Smooth muscle cell (in vitro differentiated cells): ENCODE results near the gene REN. TPM values are rescaled to one million over a fixed set of nuclear protein-coding genes. Genes with fewer than 3 reads are reported as not detected.

ENCODE experiments used
- DNase-seq: peaks from one replicate; lab custom pipeline; 2025; ENCODE audit not compliant: unreplicated experiment; lab: John Stamatoyannopoulos, UW
- H2AFZ ChIP-seq: fragments of 200-600 bp; sonication (generic); 2 replicates; pipeline ENCODE4 v1.6.0; 2016; ENCODE audit warnings: antibody characterized with exemption, low read depth, mild to moderate bottlenecking
- H3F3A ChIP-seq: fragments of 200-600 bp; sonication (generic); 2 replicates; pipeline ENCODE4 v1.6.0; 2017; ENCODE audit warnings: antibody characterized with exemption, low read depth
- H3K27ac ChIP-seq: fragments of 200-600 bp; sonication (generic); 2 replicates; pipeline ENCODE4 v1.5.1; 2016; ENCODE audit warnings: low read depth, mild to moderate bottlenecking
- H3K27me3 ChIP-seq: fragments of 200-600 bp; sonication (generic); 2 replicates; pipeline ENCODE4 v1.6.1; 2016; ENCODE audit warnings: low read depth, mild to moderate bottlenecking
- H3K36me3 ChIP-seq: fragments of 200-600 bp; sonication (generic); 2 replicates; pipeline ENCODE4 v1.5.1; 2016; ENCODE audit warnings: low read depth
- H3K4me1 ChIP-seq: fragments of 200-600 bp; sonication (generic); 2 replicates; pipeline ENCODE4 v1.5.1; 2016; ENCODE audit warnings: low read depth
- H3K4me2 ChIP-seq: fragments of 200-600 bp; sonication (generic); 2 replicates; pipeline ENCODE4 v1.6.0; 2016; ENCODE audit warnings: mild to moderate bottlenecking
- H3K4me3 ChIP-seq: fragments of 200-600 bp; sonication (generic); 2 replicates; pipeline ENCODE4 v1.5.1; 2016; ENCODE audit warnings: mild to moderate bottlenecking
- H3K79me2 ChIP-seq: fragments of 200-600 bp; sonication (generic); 2 replicates; pipeline ENCODE4 v1.6.0; 2016; ENCODE audit warnings: low read depth, mild to moderate bottlenecking
- H3K9ac ChIP-seq: fragments of 200-600 bp; sonication (generic); 2 replicates; pipeline ENCODE4 v1.6.0; 2016; ENCODE audit warnings: low read depth
- H3K9me3 ChIP-seq: fragments of 200-600 bp; sonication (generic); replicated peaks from 2 replicates; pipeline ENCODE4 v1.5.1; 2016; ENCODE audit warnings: low read depth
- H4K20me1 ChIP-seq: fragments of 200-600 bp; sonication (generic); 2 replicates; pipeline ENCODE4 v1.6.0; 2016; ENCODE audit warnings: low read depth
- WGBS: methylation state at CpG from one replicate; pipeline ENCODE4 v1.1.7; 2016; ENCODE audit warnings: low lambda C conversion rate; 5-methylcytosine and 5-hydroxymethylcytosine counted together
- polyA plus RNA-seq: library from polyadenylated mRNA; unstranded; fragments of >200 nt; fragmentation: Nextera tagmentation; extraction: Ambion mirVana; gene quantifications from 2 replicates; pipeline ENCODE4 v1.2.1, GENCODE V29; 2016
- total RNA-seq: library from RNA; depleted of rRNA; stranded (reverse); fragments of >200 nt; gene quantifications from 2 replicates; pipeline ENCODE4 v1.2.3, GENCODE V29; 2014
- TF ChIP-seq, protein P1 (sequence below): fragments of 200-600 bp; sonication (generic); IDR thresholded peaks from 2 replicates; pipeline ENCODE4 v1.5.1; 2017; ENCODE audit warnings: borderline replicate concordance, mild to moderate bottlenecking, antibody characterized with exemption; ENCODE audit not compliant: insufficient read depth, poor library complexity, severe bottlenecking

The REN gene
- total and polyA plus RNA-seq, 2 experiments from 2014 or later = not detected

- H3F3A ChIP-seq = no peaks in the 10 kb centered on the region
- no peak overlapping the region for H3K4me2 ChIP-seq
- no peaks in the 10 kb centered on the region for H4K20me1 ChIP-seq
- no peaks in the 10 kb centered on the region for H3K27me3 ChIP-seq
- no peaks in the 10 kb centered on the region for H3K9me3 ChIP-seq
- H3K27ac ChIP-seq = no peak overlapping the region
- no peaks in the 10 kb centered on the region for H3K36me3 ChIP-seq
- TF ChIP-seq, protein P1, sequence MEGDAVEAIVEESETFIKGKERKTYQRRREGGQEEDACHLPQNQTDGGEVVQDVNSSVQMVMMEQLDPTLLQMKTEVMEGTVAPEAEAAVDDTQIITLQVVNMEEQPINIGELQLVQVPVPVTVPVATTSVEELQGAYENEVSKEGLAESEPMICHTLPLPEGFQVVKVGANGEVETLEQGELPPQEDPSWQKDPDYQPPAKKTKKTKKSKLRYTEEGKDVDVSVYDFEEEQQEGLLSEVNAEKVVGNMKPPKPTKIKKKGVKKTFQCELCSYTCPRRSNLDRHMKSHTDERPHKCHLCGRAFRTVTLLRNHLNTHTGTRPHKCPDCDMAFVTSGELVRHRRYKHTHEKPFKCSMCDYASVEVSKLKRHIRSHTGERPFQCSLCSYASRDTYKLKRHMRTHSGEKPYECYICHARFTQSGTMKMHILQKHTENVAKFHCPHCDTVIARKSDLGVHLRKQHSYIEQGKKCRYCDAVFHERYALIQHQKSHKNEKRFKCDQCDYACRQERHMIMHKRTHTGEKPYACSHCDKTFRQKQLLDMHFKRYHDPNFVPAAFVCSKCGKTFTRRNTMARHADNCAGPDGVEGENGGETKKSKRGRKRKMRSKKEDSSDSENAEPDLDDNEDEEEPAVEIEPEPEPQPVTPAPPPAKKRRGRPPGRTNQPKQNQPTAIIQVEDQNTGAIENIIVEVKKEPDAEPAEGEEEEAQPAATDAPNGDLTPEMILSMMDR = no peak
- H3K79me2 ChIP-seq = no peaks in the 10 kb centered on the region
- H2AFZ ChIP-seq = no peak overlapping the region
- H3K9ac ChIP-seq = no peak overlapping the region
- H3K4me1 ChIP-seq = no peaks in the 10 kb centered on the region
- WGBS = 81% methylated on average over 7 of the region's 7 CpGs
- DNase-seq = no peak
- H3K4me3 ChIP-seq = no peak overlapping the region
Measured at GRCh38 chr1:204126956-204127355, 39.2 kb downstream of the REN start.

- H3K36me3 ChIP-seq = no peaks in the 10 kb centered on the region
- TF ChIP-seq, protein P1 = no peak
- WGBS = 88% methylated on average over 8 of the region's 8 CpGs
- no peak overlapping the region for H3K9ac ChIP-seq
- H3K27ac ChIP-seq = no peak overlapping the region
- no peaks in the 10 kb centered on the region for H3K27me3 ChIP-seq
- no peaks in the 10 kb centered on the region for H4K20me1 ChIP-seq
- H3K9me3 ChIP-seq = no peaks in the 10 kb centered on the region
- H3K4me2 ChIP-seq = no peak overlapping the region
- H3F3A ChIP-seq = no peaks in the 10 kb centered on the region
- DNase-seq = no peak
- no peaks in the 10 kb centered on the region for H3K4me1 ChIP-seq
- H3K79me2 ChIP-seq = no peaks in the 10 kb centered on the region
- no peak overlapping the region for H3K4me3 ChIP-seq
- H2AFZ ChIP-seq = no peak overlapping the region
Measured at GRCh38 chr1:204126386-204126785, 39.8 kb downstream of the REN start.

DNA sequence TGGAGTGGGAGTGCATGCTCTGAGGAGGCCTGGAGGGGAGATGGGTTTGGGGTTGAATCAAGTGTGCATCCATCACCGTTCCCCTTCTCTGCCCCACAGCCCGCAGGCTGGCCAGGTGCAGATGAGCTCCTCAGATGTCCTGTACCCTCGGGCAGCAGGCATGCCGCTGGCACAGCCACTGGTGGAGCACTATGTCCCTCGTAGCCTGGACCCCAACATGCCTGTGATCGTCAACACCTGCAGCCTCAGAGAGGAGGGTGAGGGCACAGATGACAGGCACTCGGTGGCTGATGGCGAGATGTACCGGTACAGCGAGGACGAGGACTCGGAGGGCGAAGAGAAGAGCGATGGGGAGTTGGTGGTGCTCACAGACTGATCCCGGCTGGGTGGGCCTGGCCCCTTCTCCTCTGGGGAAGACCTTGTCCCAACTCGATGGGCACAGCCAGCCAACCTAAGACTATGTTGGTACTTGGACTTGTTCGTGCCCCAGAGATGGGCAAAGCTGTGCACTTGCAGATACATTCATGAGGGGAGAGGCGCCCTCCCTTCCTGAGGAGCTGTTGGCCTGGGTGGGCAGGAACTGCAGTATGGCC, 40.3 kb downstream of the REN start:
- Histone ChIP-seq H3K9ac (no peak overlapping the region), H2AFZ (no peak overlapping the region)
- DNase-seq = no peak

More for the DNA sequence above, 40.3 kb downstream of the REN start:
- Histone ChIP-seq H3K9me3 (no peaks in the 10 kb centered on the region), H4K20me1 (no peaks in the 10 kb centered on the region), H3K4me2 (no peak overlapping the region), H3K27me3 (no peaks in the 10 kb centered on the region), H3K36me3 (no peaks in the 10 kb centered on the region), H3F3A (no peaks in the 10 kb centered on the region), H3K27ac (no peak overlapping the region), H3K79me2 (no peaks in the 10 kb centered on the region), H3K4me1 (no peaks in the 10 kb centered on the region), H3K4me3 (no peak overlapping the region)
- TF ChIP-seq, protein P1 = no peak
- WGBS = 96% methylated on average over 18 of the region's 18 CpGs
